GM18519 (cell line): ENCODE data around the gene MDK.

Source experiments
- ATAC-seq: cut with Tn5 transposase; IDR thresholded peaks from one replicate; pipeline ENCODE4 v1.9.1; 2021; ENCODE audit warnings: mild to moderate bottlenecking, moderate library complexity; ENCODE audit not compliant: unreplicated experiment, low FRiP score

The MDK gene

DNA sequence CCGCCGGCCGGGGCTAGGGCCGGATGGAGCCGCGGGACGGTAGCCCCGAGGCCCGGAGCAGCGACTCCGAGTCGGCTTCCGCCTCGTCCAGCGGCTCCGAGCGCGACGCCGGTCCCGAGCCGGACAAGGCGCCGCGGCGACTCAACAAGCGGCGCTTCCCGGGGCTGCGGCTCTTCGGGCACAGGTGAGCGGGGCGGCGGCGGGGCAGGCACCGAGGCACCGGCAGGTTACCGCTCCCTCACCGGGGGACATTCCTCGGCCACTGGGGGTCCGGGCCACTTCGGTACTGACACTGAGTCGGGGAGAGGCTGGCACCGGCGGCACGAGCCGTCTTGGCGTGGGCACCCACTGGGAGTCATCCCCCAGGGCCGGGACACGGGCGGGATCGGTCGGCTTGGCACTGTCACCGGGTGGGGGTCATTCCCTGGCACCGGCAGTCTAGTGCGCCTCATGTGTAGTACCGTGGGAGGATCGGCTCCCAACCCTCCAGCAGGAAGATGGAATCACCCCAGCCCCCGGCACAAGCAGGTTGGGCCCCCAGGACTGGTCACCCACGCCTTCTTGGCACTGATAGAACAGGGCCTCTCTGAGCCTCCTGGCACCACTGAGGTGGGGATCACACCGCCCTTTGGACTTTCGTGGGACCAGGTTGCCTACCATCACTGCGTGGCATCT, 33.7 kb upstream of the MDK start:
- ATAC-seq = no peak

DNA sequence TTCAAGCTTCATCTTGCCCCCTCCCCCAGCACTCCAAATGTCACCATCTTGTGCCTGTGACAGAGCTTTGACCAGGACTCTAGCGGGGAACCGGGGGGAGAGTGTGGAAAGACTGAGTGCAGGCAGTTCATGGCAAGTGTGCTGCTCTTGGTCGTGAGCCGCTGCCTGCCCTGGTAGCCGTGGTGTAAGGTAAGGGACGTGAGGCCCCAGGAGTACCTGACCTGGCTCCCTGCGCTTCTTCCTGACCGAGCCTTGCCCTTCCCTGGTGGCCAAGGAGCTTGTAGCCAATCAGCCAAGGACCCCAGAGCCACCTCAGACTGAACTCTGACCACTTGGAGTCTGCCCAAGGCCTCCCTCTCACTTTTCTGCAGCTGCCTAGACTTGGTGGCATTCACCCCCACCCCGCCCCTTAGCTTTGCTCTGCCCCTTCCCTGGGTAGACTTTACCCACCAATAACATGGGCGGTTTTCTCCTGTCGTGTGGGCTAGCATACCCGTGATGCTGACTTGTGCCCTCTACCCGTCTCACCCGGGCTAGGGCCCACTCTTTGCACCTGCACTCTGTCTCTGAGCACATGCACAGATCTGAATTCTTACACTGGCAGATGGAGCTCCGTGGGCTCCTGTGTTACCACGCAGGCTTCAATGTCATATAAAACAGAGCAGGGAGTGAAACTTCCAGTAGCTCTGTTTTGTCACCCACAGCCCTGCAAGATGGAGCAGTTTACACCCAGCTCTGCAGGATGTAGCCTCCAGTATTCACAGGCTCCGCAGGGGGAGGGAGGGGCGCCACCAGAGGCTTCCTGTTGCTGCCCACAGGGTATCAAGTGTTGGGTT, 32.7 kb upstream of the MDK start:
- no peak for ATAC-seq

DNA sequence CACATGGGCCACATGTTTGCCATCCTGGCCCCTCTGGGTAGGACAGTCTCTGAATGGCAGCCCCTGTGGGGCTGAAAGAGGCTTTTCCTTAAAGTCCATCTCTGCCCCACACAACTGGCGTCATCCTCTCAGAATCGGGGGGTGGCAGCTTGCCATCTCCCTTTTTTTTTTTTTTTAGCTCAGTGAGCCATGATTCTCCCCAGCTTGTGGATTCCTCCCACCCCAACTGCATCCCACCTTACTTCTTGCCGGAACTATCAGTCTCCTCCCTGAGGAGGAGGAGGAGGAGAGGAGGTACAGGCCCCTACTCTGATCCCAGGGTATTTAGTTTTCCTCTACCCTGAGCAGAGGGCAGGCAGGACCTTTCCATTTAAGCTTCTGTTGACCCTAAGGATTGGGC, 30.8 kb upstream of the MDK start:
- ATAC-seq = no peak

DNA sequence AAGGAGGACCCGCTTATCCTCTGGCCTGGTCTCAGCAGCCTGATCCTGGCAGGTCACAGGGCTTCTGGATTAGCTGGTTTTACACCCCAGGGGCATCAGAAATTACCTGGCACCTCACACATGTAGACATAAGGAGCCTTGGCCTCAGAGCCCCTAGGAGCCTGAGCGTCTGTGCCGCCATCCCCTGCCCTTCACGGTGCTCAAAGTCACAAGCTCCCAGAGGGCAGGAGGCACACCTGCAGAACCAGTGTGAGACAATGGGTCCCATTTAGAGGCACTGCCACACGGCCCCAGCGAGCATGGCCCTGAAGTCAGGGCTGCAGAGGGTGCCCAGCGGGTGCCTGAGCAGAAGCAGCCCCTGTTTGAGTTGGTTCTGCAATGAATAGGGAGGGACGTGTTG, 30.3 kb upstream of the MDK start:
- ATAC-seq = no peak

DNA sequence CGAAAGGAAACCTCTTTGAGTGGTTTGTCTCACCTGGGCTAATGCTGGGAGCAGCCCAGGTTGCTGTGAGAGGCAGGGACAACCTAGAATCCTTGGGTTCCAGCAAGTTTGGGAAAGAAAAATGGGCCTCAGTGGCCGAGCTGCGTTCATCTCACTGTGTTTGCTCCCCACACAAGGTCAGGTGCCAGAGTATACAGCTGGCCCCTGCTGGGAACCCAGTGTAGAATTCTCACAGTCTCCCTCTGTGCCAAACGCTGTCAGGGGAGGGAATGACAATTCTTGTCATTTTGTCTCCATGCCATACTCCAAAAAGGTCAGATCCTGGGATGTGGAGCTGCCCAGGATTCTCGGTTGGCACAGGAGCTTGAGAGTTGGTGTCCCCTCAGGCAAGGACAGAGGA, 29.9 kb upstream of the MDK start:
- no peak for ATAC-seq

DNA sequence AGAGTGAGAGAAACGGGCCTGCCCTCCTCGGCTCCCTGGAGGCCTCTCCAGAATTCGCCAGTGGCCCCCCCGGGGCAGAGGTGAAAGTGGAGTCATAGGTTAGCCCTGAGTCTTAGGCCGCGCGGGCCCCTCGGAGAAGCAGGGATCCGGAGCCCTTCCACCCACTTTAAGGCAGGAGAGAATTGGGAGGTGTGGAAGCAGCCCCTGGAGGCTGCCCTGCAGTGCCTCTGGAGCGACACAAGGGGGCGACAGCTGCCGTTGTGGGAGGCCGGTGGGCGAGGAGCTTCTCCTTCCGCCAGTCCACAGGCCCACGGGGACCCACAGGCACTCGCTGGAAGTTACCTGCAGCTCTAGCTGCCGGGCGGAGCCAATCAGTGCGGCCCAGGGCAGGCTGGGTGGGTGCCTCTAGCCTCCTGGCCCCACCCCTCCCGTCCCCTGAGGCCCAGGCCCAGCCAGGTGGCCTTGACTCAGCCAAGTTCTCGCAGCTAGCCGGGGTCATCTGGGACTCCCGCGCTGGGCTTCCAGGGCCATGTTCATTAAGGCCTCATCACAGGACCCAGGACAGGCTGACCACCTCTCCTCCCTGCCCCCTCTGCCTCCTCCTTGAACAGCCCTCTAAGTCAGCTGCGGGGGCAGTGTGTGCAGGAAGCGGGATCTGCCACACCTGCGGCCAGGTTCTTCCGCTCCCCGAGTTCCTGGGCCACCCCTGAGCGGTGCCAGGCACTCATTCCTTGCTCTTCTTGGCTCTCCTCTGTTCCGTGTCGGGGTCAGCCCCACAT, 29.2 kb upstream of the MDK start:
- ATAC-seq = no peak

DNA sequence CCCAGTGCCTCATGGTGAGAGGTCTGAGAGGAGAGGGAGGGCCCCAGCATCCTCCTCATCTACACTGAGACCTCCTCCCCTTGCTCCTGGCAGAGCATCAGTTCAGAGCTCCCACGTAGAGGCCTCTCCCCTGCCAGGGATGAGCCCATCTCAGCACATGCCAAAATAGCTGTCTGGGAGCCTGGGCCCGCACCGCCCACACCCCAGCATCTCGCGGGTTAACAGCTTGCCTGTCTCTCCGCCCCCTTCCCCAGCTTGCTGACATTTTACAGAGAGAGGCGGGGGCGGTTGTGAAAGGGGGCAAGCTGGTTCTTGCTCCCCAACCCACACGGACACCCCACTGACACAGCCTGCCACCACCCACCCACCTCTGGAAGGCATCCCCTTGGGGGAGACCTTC, 27.8 kb upstream of the MDK start:
- ATAC-seq = no peak

DNA sequence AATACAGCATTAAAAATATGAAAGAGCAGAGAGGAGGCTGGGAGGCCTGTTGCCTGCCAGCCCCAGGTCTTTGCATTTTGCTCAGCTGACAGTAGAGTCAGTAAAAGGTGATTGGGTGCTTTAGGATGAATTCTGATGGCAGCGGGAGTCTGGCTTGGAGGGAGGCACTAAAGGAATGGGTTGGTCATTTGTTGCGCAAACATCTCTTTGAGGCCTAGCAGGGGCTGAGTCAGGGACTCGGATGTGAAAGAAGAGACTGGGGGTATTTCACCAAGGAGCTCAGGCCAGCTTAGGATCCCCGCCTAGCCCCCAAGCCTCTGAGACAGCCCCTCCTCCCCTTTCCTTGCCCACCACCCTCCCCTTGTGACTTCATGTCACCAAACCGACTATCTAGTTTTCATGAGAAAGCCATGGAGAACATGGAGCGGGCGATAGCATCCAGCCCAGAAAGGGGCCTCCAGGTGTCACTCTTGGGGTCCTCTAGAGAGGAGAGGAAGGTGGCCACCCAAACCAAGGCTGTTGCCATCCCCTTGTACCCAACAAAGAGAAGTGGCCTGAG, 24.5 kb upstream of the MDK start:
- no peak for ATAC-seq

DNA sequence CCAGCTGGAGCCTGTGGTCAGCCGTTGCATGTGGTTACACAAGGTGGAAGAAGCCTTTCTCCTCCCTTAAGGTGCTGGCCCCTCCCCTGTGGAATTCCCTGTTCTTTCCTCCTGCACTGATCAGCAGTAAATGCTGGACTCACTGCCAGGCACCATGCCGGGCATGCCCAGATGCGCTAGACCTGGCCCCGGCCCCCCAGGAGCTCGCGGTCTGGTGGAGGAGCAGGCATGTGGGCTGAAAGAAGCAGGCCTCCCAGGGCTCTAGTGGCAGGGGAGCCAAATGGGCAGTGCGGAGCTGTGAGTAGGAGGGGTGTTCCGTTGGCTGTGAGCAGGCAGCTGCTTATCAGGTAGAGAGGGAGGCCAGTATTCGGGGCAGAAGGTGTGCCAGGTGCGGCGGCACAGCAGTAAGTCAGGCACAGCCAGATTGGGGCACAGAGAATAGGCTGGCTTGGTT, 24.0 kb upstream of the MDK start:
- no peak for ATAC-seq

DNA sequence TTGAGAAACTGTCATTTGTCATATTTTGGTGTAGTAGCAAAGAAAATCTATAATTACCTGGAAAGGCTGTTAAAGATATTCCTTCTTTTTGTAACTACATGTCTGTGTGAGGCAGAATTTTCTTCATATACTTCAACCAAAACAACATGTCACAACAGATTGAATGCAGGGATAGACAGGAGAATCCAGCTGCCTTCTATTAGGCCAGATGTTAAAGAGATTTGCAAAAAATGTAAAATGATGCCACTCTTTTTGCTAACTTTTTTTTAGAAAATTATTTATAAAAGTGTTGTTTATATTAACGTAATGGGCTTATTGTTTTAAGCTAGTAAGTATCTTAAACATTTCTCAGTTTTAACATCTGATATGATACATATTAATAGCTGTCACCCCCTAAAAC, 21.5 kb upstream of the MDK start:
- no peak for ATAC-seq

DNA sequence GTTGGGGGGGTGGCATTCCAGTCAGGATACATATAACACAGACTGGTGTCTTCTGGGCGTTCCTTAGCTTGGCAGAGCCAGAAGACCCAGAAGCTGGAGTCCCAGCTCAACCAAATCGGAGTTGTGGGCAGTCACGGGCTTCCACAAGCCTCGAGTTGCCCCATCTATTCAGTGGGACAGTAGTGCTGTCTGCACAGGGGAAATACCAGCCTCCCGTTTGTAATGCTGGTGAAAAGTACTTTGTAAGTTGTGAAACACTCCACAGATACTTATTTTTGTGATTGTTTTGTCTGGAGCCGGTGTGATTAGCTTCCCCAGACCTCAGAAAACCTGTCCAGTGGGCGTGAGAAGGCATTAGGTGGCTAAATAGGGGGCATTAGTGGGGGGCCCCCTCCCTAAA, 20.6 kb upstream of the MDK start:
- ATAC-seq = no peak

DNA sequence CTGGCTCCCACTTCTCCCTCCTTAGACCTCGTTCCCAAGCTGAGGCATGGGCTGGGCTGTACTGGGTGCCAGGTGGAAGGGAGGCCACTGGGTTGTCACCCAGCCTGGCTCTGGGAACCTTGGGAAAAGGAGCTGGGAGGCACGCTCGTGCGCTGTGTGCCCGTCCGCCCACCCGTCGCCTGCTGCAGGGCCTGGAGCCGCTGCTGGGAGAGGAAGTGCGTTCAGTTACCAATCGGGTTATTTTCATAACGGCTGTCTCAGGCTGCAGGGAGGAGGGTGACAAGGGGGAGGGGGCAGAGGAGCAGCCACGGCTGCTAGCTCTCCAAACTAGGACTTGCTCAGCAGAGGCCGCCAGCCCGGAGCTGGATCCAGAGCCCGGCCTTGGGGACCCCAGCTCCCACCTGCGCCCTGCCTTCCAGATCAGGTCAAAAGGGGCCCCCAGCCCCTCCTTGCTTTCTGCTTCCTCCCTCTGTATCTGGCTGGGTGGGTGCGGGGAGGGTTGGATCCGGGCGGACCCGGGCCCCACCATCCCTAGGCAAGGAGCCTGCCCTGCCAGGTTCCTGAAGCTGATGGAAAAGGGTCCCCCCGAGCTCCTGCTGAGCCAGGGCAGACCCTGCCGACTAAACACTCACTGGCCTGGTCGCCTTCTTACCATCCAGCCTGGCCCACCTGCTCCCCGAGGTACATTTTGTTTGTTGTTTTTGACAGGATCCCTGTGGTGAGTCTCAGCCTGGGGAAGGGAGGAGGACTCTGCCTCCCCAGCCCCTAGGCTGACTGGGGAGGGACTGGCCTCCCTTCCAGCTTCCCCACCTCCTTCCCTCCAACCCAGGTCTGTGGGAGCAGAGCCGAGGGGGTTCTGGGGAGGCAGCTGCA, 19.9 kb upstream of the MDK start:
- no peak for ATAC-seq

DNA sequence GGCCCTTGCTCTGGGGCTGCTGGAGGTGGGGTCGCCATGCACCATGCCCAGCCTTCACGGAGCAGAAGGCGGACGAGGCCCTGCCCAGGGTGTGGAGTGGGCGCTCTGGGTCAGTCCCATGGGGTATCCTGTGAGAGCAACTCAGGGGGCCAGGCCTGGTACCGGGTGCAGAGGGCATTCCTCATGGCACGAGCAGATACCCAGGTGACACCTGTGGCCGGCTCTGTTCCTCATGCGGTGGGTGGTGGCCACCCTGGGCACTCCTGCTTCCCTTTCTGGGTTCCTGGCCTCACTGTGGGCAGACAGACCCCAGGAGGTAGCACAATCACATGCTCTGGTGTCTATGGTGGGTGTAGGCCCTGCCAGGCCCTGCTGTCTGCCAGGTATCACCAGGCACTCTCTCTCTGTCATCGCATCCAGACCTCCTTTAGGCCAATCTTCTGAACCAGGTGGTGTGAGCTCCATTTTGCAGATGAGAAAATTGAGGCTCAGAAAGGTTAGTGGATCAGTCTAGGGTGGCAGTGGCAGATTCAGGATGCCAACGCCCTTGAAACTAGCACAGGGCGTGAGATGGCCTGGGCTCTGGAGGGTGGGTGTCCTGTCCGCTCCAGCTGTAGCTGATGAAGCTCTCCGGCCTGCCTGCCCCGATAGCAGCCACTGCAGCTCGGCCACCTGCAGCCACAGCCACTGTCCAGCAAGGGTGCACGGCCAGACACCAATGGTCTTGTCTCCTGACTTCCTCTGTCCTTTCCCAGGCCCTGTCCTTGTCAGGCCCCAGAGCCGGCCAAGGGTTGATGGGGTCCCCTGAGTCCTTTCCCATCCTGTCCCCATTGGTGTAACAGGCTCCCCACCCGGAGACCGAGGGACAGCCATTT, 19.1 kb upstream of the MDK start:
- ATAC-seq = no peak

DNA sequence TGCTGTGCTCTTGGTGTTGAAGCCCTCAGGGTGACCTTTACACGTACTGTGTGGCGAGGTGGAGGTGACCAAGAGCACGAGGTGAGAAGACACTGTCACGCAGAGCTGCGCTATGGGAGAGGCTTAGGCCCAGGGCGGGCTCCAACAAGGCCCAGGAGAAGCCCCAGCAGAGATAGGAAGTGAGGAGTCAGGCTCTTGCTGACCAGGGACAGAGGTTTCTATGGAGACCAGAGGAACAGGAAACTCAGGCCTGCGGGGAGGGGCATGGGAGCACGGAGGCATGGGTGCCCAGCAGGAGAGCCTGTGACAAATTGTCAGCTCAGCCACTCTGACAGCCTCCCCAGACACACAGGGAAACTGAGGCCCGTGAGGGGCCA, 18.4 kb upstream of the MDK start:
- ATAC-seq = no peak

DNA sequence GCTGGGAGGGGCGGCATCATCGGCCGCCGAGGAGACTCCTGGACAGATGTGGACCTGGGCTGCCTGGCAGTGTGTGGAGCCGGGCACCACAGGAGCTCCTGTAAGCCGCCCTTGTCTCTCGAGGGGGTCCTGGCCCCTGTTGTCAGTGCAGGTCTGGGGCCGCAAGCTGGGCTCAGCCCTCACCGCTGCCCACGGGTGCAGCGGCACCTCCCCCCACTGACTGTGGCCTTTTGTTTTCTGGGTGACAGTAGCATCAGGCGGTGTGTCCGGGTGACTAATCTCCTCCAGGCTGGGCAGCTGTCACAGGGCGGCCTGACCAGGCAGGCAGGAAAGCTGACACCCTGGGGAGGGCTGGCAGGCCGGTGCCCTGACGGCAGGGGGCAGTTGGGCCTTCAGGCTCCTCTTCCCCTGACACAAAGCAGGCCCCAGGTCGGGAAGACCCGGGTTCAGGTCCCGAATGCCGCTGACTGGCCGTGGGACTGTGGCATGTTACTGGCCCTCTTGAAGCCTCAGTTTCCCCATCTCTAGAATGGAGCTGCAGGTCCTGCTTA, 17.9 kb upstream of the MDK start:
- no peak for ATAC-seq

DNA sequence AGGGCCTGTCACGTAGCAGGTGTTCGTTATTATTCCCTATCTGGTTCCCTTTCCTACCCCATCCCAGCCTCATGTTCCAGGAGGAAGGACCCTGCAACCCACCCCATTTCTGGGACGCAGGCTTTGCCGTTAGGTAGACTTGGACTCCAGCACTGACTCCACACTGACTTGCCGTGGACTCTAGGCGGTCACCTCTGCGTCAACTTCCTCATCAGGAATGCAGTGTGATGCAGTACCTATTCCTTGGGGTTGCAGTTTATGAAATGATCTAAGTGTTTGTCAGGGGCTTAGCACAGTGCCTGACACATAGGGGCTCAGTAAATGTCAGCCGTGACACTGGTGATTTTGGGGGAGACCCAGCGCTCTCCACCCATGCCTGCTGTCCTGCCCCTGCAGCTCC, 17.4 kb upstream of the MDK start:
- ATAC-seq = no peak

DNA sequence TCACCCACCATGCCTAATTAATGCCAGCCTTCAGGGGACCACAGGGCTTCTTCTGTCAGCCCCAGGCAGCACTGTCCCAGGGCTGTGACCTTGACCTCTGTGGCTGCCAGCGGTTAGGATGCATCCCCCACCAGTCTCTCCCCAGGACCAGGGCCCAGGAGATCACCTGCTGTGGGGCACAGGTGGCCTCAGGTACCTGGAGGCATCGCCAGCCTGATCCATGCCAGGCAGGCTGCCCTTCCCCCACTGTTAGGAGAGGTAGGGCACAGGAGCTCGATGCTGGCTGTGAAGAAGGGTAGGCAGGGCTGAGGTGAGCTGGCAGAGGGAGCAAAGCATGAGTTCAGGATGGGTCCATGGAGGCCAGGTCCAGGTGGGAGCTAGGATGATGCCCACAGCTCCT, 16.7 kb upstream of the MDK start:
- ATAC-seq = no peak

DNA sequence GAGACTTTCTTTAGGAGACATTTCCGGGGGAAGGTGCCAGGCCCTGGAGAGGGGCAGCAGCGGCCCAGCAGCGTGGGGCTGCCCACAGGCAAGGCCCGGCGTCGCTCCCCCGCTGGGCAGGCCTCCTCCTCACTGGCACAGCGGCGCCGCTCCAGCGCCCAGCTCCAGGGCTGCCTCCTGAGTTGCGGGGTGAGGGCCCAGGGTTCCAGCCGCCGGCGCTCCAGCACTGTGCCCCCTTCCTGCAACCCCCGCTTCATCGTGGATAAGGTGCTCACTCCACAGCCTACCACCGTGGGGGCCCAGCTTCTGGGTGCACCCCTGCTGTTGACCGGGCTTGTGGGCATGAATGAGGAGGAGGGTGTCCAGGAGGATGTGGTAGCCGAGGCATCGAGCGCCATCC, 15.2 kb upstream of the MDK start:
- no peak for ATAC-seq

DNA sequence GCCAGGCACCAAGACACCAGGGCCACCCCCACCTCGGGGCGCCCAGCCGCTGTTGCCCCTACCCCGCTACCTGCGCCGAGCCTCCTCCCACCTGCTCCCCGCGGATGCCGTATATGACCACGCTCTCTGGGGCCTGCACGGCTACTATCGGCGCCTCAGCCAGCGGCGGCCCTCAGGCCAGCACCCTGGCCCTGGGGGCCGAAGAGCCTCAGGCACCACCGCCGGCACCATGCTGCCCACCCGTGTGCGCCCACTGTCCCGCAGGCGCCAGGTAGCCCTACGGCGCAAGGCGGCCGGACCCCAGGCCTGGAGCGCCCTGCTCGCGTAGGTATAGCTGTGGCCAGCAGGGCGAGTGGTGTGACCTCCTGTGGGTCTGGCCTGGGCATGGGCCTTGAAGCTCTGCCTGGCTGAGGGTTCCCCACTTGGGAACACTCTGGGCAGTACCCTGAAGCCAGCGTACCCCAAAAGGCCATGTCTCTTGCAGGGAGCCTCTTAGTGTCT, 14.8 kb upstream of the MDK start:
- ATAC-seq = no peak
